Ovary (tissue), 9 donors: ENCODE results near the gene MED6. TPM values are rescaled to one million over a fixed set of nuclear protein-coding genes. Genes with fewer than 3 reads are reported as not detected.

Experiments
- DNase-seq, 5 donors: peaks; one replicate each; pipeline ENCODE4 v3.0.0-alpha.2; 2019 to 2020
- H3K27ac ChIP-seq, 2 donors: fragments of 200-600 bp; one replicate each; pipeline versions ENCODE4 v1.5.1 to v1.8.0; 2019 to 2022
- H3K27me3 ChIP-seq: fragments of 200-600 bp; one replicate; pipeline ENCODE4 v1.8.0; 2022
- H3K36me3 ChIP-seq: fragments of 200-600 bp; sonication (generic); one replicate; pipeline ENCODE4 v1.5.1; 2019
- H3K4me1 ChIP-seq: one replicate; pipeline ENCODE4 v1.8.1; 2013; ENCODE audit warnings: mild to moderate bottlenecking, moderate library complexity; ENCODE audit not compliant: insufficient read depth
- H3K4me3 ChIP-seq: fragments of 200-600 bp; sonication (generic); one replicate; pipeline ENCODE4 v1.5.1; 2017
- H3K9me3 ChIP-seq, 2 donors: fragments of 200-600 bp in 1 of 2; sonication (generic) in 1 of 2; one replicate each; pipeline versions ENCODE4 v1.5.1 to v1.8.1; 2013 to 2019; ENCODE audit warnings: mild to moderate bottlenecking in 1 of 2, moderate library complexity in 1 of 2
- EP300 ChIP-seq: sonication (generic); formaldehyde crosslinking; IDR thresholded peaks from one replicate; pipeline ENCODE4 v1.6.1; 2017; ENCODE audit warnings: antibody characterized with exemption
- POLR2A ChIP-seq: fragments of 450-650 bp; IDR thresholded peaks from one replicate; pipeline ENCODE4 v1.6.1; 2017; ENCODE audit warnings: antibody characterized with exemption, mild to moderate bottlenecking, moderate library complexity
- WGBS, 3 donors: extraction: QIAGEN DNeasy Blood & Tissue Kit in 1 of 3; methylation state at CpG; one replicate each; pipeline versions ENCODE4 v1.1.5 to v1.1.7; 2013 to 2017; 5-methylcytosine and 5-hydroxymethylcytosine counted together
- intact Hi-C, 4 donors: fragments of 100-400 bp; cut with DNase I; formaldehyde crosslinking; loops; one replicate each; pipeline versions ENCODE4 v1.11.0 to v1.15.1; 2022 to 2023
- polyA plus RNA-seq, 2 donors: library from polyadenylated mRNA; stranded (reverse); fragments of 200-250 nt in 1 of 2; fragments of 350-450 nt in 1 of 2; fragmentation: Illumina TruSeq in 1 of 2; extraction: RNeasy Lipid Tissue Mini Kit (QIAGEN cat#74804) in 1 of 2; gene quantifications; one replicate each; pipeline ENCODE4 v1.2.3, GENCODE V29; 2013 to 2014
- small RNA-seq: library from RNA; depleted of rRNA; stranded (forward); fragments of <200 nt; gene quantifications from one replicate; pipeline ENCODE3, GENCODE V24; 2016
- total RNA-seq, 7 donors: library from RNA; depleted of rRNA in 2 of 7; stranded (reverse); fragments of >200 nt in 2 of 7; fragmentation: NEBNext Ultra II Directional in 3 of 7; extraction: Animal tissue kit (Norgen Biotek cat#: 25700) in 3 of 7; gene quantifications; one replicate each; pipeline versions ENCODE4 v1.1.0 to v1.2.4, GENCODE V29; 2016 to 2023
- TF ChIP-seq, protein P1 (sequence below), 3 donors: fragments of 450-650 bp in 2 of 3; fragments of 200-600 bp in 1 of 3; IDR thresholded peaks; one replicate each; pipeline versions ENCODE4 v1.5.1 to v1.8.0; 2016 to 2022; ENCODE audit warnings: antibody characterized with exemption in 3 of 3, mild to moderate bottlenecking in 1 of 3
- donor health status: DM: no; HTN: no; CAD: no; lungs with moderate emphysema.
- donor health status: DM: no; HTN: no; CAD: no.
- donor health status: Bipolar disorder and iron deficiency.
- donor health status: DM: yes; HTN: yes; CAD: no.
- donor health status: DM: no; HTN: no; CAD: no.
- donor health status: DM: yes; HTN: yes; CAD: no.

MED6 gene
- total and polyA plus RNA-seq, 9 donors = 20.0 to 41.5 (median 35.8) TPM

DNA sequence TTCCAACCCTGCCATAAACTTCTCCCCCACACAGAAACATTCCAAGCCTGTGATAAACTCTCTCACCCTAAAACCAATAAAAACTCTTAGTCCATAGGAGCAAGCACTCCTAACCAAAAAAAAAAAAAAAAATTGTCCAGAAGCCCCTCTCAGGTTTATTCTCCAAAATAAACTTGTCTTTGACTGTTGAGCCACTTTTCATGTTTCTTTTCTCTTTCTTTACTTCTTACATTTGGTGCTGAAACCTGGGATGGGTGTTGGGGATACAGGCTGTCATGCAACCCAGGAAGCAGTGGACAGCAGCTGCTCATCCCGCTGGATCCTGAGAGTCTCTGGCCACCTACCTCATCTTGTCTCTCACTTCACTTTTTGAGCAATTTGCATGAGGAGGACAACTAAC lies 63.6 kb downstream of the MED6 start:
- no peak for DNase-seq
- Histone ChIP-seq H3K27me3 (no peaks in the 10 kb centered on the region), H3K36me3 (no peaks in the 10 kb centered on the region), H3K9me3 (peaks cover 0 to 7% of the 10 kb centered on the region in 2 donors), H3K27ac (no peak overlapping the region), H3K4me3 (no peak overlapping the region), H3K4me1 (no peaks in the 10 kb centered on the region)
- 50 to 100% (median 96%) methylated on average over 1 of the region's 1 CpG for WGBS, 3 donors
- TF ChIP-seq EP300 (no peak), POLR2A (no peak)
- TF ChIP-seq, protein P1, sequence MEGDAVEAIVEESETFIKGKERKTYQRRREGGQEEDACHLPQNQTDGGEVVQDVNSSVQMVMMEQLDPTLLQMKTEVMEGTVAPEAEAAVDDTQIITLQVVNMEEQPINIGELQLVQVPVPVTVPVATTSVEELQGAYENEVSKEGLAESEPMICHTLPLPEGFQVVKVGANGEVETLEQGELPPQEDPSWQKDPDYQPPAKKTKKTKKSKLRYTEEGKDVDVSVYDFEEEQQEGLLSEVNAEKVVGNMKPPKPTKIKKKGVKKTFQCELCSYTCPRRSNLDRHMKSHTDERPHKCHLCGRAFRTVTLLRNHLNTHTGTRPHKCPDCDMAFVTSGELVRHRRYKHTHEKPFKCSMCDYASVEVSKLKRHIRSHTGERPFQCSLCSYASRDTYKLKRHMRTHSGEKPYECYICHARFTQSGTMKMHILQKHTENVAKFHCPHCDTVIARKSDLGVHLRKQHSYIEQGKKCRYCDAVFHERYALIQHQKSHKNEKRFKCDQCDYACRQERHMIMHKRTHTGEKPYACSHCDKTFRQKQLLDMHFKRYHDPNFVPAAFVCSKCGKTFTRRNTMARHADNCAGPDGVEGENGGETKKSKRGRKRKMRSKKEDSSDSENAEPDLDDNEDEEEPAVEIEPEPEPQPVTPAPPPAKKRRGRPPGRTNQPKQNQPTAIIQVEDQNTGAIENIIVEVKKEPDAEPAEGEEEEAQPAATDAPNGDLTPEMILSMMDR (IDR thresholded peaks at IDR 0.05) = no peak
- intact Hi-C loops = no loop called here

DNA sequence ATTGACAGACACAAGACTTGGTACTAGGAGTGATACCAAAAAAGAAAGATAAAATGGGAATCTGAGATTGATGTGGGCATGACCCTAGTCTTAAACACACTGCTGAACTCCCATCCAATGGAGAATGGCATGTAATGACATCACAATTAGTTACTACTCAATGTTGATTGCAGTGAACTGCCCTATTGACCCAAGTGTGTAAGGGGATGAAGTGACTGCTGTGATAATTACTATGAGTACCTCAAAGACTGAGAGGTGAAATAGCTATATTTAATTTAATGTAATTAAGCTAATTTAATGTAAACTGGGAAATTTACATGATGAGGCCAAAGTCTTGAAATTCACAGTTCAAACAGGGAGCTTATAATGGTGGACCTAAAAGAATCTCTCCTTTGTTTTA lies 65.6 kb downstream of the MED6 start, which contains the start of gene ADAM20:
TSS of gene ADAM20 (minus strand) at position 101 of the 400 bp plus-strand sequence. CDS start 10,247 bp downstream, outside the sequence.
- H3K36me3 ChIP-seq = no peaks in the 10 kb centered on the region
- TF ChIP-seq EP300 (no peak), POLR2A (no peak)
- TF ChIP-seq, protein P1 (IDR thresholded peaks at IDR 0.05) = no peak
- peaks cover 0 to 7% of the 10 kb centered on the region in 2 donors for H3K9me3 ChIP-seq
- no peak within 1 kb of the TSS for H3K4me3 ChIP-seq
- no peak within 1 kb of the TSS for H3K27ac ChIP-seq
- intact Hi-C loops = no loop called here
- DNase-seq = no peak
- H3K27me3 ChIP-seq = no peaks in the 10 kb centered on the region
- H3K4me1 ChIP-seq = no peaks in the 10 kb centered on the region

Small RNAs within 50 kb of the gene (small RNA-seq; reads per million reads assigned to genes)
- gene RN7SL77P = not detected

Other genes starting within 250 kb of the MED6 start
- 10 to 100 TPM; 18.7 to 46.3 (median 27.8) TPM for gene COX16, start 241.0 kb downstream of the MED6 start, total RNA-seq
- 10 to 100 TPM; 35.4 to 38.8 TPM for gene COX16, start 241.0 kb downstream of the MED6 start, polyA plus RNA-seq
- 10 to 100 TPM in 6 of 7 donors, 1 to 10 TPM in 1; 7.9 to 24.3 (median 20.6) TPM for gene SYNJ2BP, start 183.6 kb downstream of the MED6 start, total RNA-seq
- gene SYNJ2BP, start 183.6 kb downstream of the MED6 start, polyA plus RNA-seq = 10 to 100 TPM in 1 of 2 donors, 1 to 10 TPM in 1; 9.0 to 31.7 TPM
- under 1 TPM in 2 of 7 donors, not detected in 5; 0.07 to 0.20 TPM for gene ADAM21, start 148.5 kb downstream of the MED6 start, total RNA-seq
- gene ADAM21, start 148.5 kb downstream of the MED6 start, polyA plus RNA-seq = under 1 TPM; 0.10 to 0.60 TPM
- gene ADAM20, start 65.7 kb downstream of the MED6 start, total RNA-seq = 1 to 10 TPM in 4 of 7 donors, under 1 TPM in 3; 0.48 to 2.5 (median 1.2) TPM
- under 1 TPM; 0.11 to 0.17 TPM for gene ADAM20, start 65.7 kb downstream of the MED6 start, polyA plus RNA-seq
- gene TTC9, start 41.3 kb upstream of the MED6 start, total RNA-seq = 1 to 10 TPM in 2 of 7 donors, under 1 TPM in 5; 0.05 to 7.1 (median 0.64) TPM
- 1 to 10 TPM in 1 of 2 donors, under 1 TPM in 1; 0.27 to 1.7 TPM for gene TTC9, start 41.3 kb upstream of the MED6 start, polyA plus RNA-seq
- gene MAP3K9, start 208.9 kb upstream of the MED6 start, total RNA-seq = 1 to 10 TPM in 6 of 7 donors, under 1 TPM in 1; 0.95 to 3.7 (median 2.0) TPM
- 1 to 10 TPM in 1 of 2 donors, under 1 TPM in 1; 0.80 to 1.6 TPM for gene MAP3K9, start 208.9 kb upstream of the MED6 start, polyA plus RNA-seq